ENCODE measurements around the gene FABP3. TPM values are rescaled to one million over a fixed set of nuclear protein-coding genes. Genes with fewer than 3 reads are reported as not detected.
A peak's percentile ranks its signal among the peaks of the same experiment; 100 is the strongest.
"Not testable (repeated sequence)": the region's sequence is repeated elsewhere in the genome, so short reads cannot be mapped to it uniquely, and the experiment has no call there.

Gene FABP3
- total RNA-seq, 1 donor from 2014 or later = 0.20 TPM

- no peak for DNase-seq (ENCODE audit: low read depth in 2 of 2)
Observed at GRCh38 chr1:31399976-31400375, 27.1 kb upstream of the FABP3 start.

- no peak for DNase-seq (ENCODE audit: low read depth in 2 of 2)
Observed at GRCh38 chr1:31398246-31398645, 25.4 kb upstream of the FABP3 start.

GRCh38 chr1:31397360-31398095, 24.7 kb upstream of the FABP3 start:
- no peak for DNase-seq (ENCODE audit: low read depth in 2 of 2)

- DNase-seq (ENCODE audit: low read depth in 2 of 2) = peak in 1 of 2 donors; percentile 10
Observed at GRCh38 chr1:31396633-31397351, 23.9 kb upstream of the FABP3 start.

GRCh38 chr1:31394584-31395193, 21.8 kb upstream of the FABP3 start:
- DNase-seq (ENCODE audit: low read depth in 2 of 2) = peak; percentile 71

GRCh38 chr1:31393463-31393862, 20.6 kb upstream of the FABP3 start:
- no peak for DNase-seq (ENCODE audit: low read depth in 2 of 2)

GRCh38 chr1:31390071-31390470, 17.2 kb upstream of the FABP3 start:
- DNase-seq (ENCODE audit: low read depth in 2 of 2) = no peak

- DNase-seq (ENCODE audit: low read depth in 2 of 2) = no peak
Observed at GRCh38 chr1:31389616-31390015, 16.7 kb upstream of the FABP3 start.

- no peak for DNase-seq (ENCODE audit: low read depth in 2 of 2)
Observed at GRCh38 chr1:31387612-31388011, 14.7 kb upstream of the FABP3 start.

- DNase-seq (ENCODE audit: low read depth in 2 of 2) = not testable (repeated sequence)
Observed at GRCh38 chr1:31386576-31387243, 13.8 kb upstream of the FABP3 start.

- DNase-seq (ENCODE audit: low read depth in 2 of 2) = no peak
Observed at GRCh38 chr1:31383967-31384366, 11.1 kb upstream of the FABP3 start.

GRCh38 chr1:31382379-31382989, 9.6 kb upstream of the FABP3 start:
- no peak for DNase-seq (ENCODE audit: low read depth in 2 of 2)

- no peak for DNase-seq (ENCODE audit: low read depth in 2 of 2)
Observed at GRCh38 chr1:31381394-31382294, 8.8 kb upstream of the FABP3 start.

GRCh38 chr1:31380181-31380580, 7.3 kb upstream of the FABP3 start:
- DNase-seq (ENCODE audit: low read depth in 2 of 2) = no peak

GRCh38 chr1:31378001-31378400, 5.1 kb upstream of the FABP3 start:
- no peak for DNase-seq (ENCODE audit: low read depth in 2 of 2)

GRCh38 chr1:31377364-31377863, 4.5 kb upstream of the FABP3 start:
- DNase-seq (ENCODE audit: low read depth in 2 of 2) = no peak

- peak; percentile 24 to 91 for DNase-seq (ENCODE audit: low read depth in 2 of 2)
Observed at GRCh38 chr1:31376375-31377134, 3.7 kb upstream of the FABP3 start.

- no peak for DNase-seq (ENCODE audit: low read depth in 2 of 2)
Observed at GRCh38 chr1:31374511-31375196, 1.8 kb upstream of the FABP3 start.

- no peak for DNase-seq (ENCODE audit: low read depth in 2 of 2)
Observed at GRCh38 chr1:31373897-31374486, 1.1 kb upstream of the FABP3 start.
